SJSA1 (cell line): ENCODE measurements around the gene MLLT3. TPM values are rescaled to one million over a fixed set of nuclear protein-coding genes. Genes with fewer than 3 reads are reported as not detected.

ENCODE experiments used
- DNase-seq, 2 experiments: peaks; one replicate each; pipeline ENCODE4 v3.0.0-alpha.2; 2015 to 2020; ENCODE audit warnings: low spot score in 2 of 2, low read depth in 1 of 2
- H3K27ac ChIP-seq: fragments of 250-450 bp; sonication (Bioruptor Pico); 2 replicates; pipeline ENCODE4 v1.5.1; 2020; ENCODE audit warnings: mild to moderate bottlenecking, moderate library complexity
- H3K27me3 ChIP-seq: fragments of 250-450 bp; sonication (Bioruptor Pico); replicated peaks from 2 replicates; pipeline ENCODE4 v1.5.1; 2020; ENCODE audit warnings: mild to moderate bottlenecking, moderate library complexity
- H3K36me3 ChIP-seq: fragments of 250-450 bp; sonication (Bioruptor Pico); 2 replicates; pipeline ENCODE4 v1.5.1; 2020; ENCODE audit warnings: mild to moderate bottlenecking
- H3K4me1 ChIP-seq: fragments of 250-450 bp; sonication (Bioruptor Pico); replicated peaks from 2 replicates; pipeline ENCODE4 v1.6.1; 2021; ENCODE audit warnings: mild to moderate bottlenecking
- H3K4me3 ChIP-seq: fragments of 250-450 bp; sonication (Bioruptor Pico); 2 replicates; pipeline ENCODE4 v1.5.1; 2020; ENCODE audit warnings: mild to moderate bottlenecking
- H3K9me3 ChIP-seq: fragments of 250-450 bp; sonication (Bioruptor Pico); replicated peaks from 2 replicates; pipeline ENCODE4 v1.5.1; 2020; ENCODE audit warnings: mild to moderate bottlenecking
- total RNA-seq: library from RNA; depleted of rRNA; stranded (reverse); fragments of >200 nt; shearing (Covaris generic); gene quantifications from 2 replicates; pipeline ENCODE4 v1.2.3, GENCODE V29; 2014

Gene MLLT3
- total RNA-seq, 1 experiment from 2014 or later: 13.9 TPM

GRCh38 chr9:20570087-20570486 is 52.2 kb downstream of the MLLT3 start:
- Histone ChIP-seq H3K4me1 (peaks cover 31% of the 10 kb centered on the region), H3K9me3 (no peaks in the 10 kb centered on the region), H3K36me3 (no peaks in the 10 kb centered on the region), H3K27me3 (no peaks in the 10 kb centered on the region), H3K27ac (peak overlapping the region; percentile 94), H3K4me3 (0 out of 2 replicates have a peak overlapping the region, but pooled peaks have one; percentile 11)
- DNase-seq: peak in 1 of 2 experiments; percentile 60

- peaks cover 31% of the 10 kb centered on the region for H3K4me1 ChIP-seq
- no peaks in the 10 kb centered on the region for H3K36me3 ChIP-seq
- no peaks in the 10 kb centered on the region for H3K27me3 ChIP-seq
- H3K4me3 ChIP-seq: no peak overlapping the region
- H3K9me3 ChIP-seq: no peaks in the 10 kb centered on the region
- peak overlapping the region; percentile 94 for H3K27ac ChIP-seq
- DNase-seq: peak; percentile 40 to 71
Measured at GRCh38 chr9:20569525-20569924, 52.8 kb downstream of the MLLT3 start.

DNA sequence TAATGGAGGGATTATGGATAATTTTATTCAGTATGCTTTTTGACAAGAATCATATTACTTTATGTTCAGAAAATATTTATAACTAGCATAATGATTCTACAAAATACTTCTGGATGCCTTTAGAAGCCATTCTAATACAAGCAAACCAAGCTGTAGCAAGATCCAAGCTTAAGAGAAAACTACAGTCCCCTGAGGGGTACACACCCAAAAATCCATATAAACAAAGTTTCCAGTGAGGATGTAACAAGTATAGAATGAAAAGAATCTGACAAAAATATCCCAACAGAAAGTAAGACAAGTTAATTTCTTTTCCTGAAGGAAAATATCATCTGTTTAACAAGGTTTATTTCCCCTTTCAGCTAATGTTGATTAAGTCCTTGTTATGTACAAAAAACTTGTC is 53.9 kb downstream of the MLLT3 start:
- Histone ChIP-seq H3K9me3 (no peaks in the 10 kb centered on the region), H3K4me1 (peaks cover 38% of the 10 kb centered on the region), H3K27ac (peak overlapping the region; percentile 94), H3K27me3 (no peaks in the 10 kb centered on the region), H3K36me3 (no peaks in the 10 kb centered on the region), H3K4me3 (no peak overlapping the region)
- DNase-seq: no peak

- H3K27me3 ChIP-seq: no peaks in the 10 kb centered on the region
- no peak overlapping the region for H3K27ac ChIP-seq
- no peaks in the 10 kb centered on the region for H3K9me3 ChIP-seq
- no peak for DNase-seq
- peaks cover 34% of the 10 kb centered on the region for H3K4me1 ChIP-seq
- no peaks in the 10 kb centered on the region for H3K36me3 ChIP-seq
- no peak overlapping the region for H3K4me3 ChIP-seq
Measured at GRCh38 chr9:20566401-20566800, 55.9 kb downstream of the MLLT3 start.

GRCh38 chr9:20564650-20565049 is 57.6 kb downstream of the MLLT3 start:
- no peak overlapping the region for H3K4me3 ChIP-seq

DNA sequence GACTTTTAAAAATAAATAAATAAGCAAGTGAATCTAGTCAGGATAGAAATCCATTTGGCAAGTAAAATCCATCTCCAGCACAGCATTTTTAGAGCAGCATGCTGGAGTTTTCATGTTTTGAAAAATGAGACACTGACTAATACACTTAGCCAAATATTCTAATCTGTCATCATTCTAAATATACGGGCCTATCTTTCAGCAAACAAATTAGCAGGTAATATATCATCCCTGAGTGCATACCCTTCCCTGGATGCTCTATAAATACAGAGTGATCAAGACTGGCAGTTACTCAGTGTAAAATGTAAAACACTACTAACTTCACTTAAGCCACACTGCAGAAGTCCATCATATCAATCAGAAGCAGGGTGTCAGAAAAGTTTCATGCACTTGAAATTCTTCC is 58.4 kb downstream of the MLLT3 start:
- no peak for DNase-seq
- no peak overlapping the region for H3K4me3 ChIP-seq
- H3K27ac ChIP-seq: no peak overlapping the region
- no peaks in the 10 kb centered on the region for H3K9me3 ChIP-seq
- H3K27me3 ChIP-seq: no peaks in the 10 kb centered on the region
- H3K4me1 ChIP-seq: peaks cover 28% of the 10 kb centered on the region
- H3K36me3 ChIP-seq: no peaks in the 10 kb centered on the region

More at GRCh38 chr9:20564650-20565049, 57.6 kb downstream of the MLLT3 start:
- no peak for DNase-seq
- H3K27ac ChIP-seq: no peak overlapping the region
- no peaks in the 10 kb centered on the region for H3K27me3 ChIP-seq
- H3K36me3 ChIP-seq: no peaks in the 10 kb centered on the region
- H3K4me1 ChIP-seq: peaks cover 28% of the 10 kb centered on the region
- no peaks in the 10 kb centered on the region for H3K9me3 ChIP-seq

GRCh38 chr9:20562051-20562450 is 60.2 kb downstream of the MLLT3 start:
- Histone ChIP-seq H3K27me3 (no peaks in the 10 kb centered on the region), H3K27ac (no peak overlapping the region), H3K9me3 (no peaks in the 10 kb centered on the region), H3K4me1 (peaks cover 27% of the 10 kb centered on the region), H3K4me3 (no peak overlapping the region), H3K36me3 (no peaks in the 10 kb centered on the region)
- DNase-seq: no peak

GRCh38 chr9:20561531-20561930 is 60.8 kb downstream of the MLLT3 start:
- Histone ChIP-seq H3K4me1 (peaks cover 27% of the 10 kb centered on the region), H3K27me3 (no peaks in the 10 kb centered on the region), H3K9me3 (no peaks in the 10 kb centered on the region), H3K36me3 (no peaks in the 10 kb centered on the region), H3K27ac (no peak overlapping the region), H3K4me3 (no peak overlapping the region)
- DNase-seq: no peak

DNA sequence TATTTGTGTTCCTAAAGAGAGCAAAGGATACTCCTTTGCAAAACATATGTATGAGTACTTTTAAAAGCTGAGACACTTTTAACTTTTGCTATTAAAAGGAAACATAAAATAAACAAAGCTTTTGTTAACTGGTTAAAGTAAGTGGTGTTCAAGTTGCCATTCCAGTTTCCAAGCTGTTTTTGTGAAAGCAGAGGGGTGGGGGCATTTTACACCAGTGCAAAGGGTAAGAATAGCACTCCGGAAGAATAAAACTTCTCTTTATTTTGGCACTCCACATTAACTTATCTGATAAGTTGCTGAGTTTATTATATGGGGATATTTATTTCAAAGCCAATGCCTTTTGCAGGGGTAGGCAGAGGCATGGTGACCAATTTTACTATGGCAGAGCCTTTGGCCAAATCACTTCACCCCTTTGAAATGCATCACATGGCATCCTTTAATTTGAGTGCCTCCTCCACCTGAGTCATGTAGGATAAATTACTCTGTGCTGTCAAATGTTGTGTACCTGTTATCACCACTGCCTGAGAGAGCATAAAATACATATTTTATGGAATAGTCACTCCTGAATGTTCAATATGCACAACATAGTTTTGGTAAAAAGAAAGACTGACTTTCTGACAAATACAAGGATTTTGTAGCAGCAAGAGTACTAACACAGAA is 62.9 kb downstream of the MLLT3 start:
- DNase-seq: no peak
- no peak overlapping the region for H3K4me3 ChIP-seq

DNA sequence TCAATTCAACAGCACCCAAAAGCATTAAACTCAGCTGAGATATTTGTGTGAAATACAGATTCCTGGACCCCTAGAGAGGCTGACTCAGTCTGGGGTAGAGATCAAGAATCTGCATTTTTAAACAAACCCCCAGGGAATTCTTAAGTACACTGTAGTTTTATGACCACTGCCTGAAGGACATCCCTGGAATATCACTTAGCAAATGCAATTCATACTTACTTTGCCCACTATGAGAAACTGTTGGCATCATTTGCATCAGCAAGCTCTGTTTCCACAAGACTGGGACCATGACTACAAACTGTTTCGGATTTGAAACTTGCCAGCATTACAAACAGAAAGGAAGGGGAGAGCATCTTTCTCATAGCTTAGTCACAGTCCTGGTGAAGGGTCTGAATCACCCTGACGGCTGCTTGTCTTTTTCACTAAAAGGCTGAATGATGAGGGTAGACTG is 63.7 kb downstream of the MLLT3 start:
- Histone ChIP-seq H3K27me3 (no peaks in the 10 kb centered on the region), H3K9me3 (no peaks in the 10 kb centered on the region), H3K4me1 (peaks cover 21% of the 10 kb centered on the region), H3K36me3 (no peaks in the 10 kb centered on the region), H3K27ac (peak overlapping the region; percentile 87), H3K4me3 (no peak overlapping the region)
- peak; percentile 47 to 61 for DNase-seq

More for the DNA sequence above, 62.9 kb downstream of the MLLT3 start:
- Histone ChIP-seq H3K27me3 (no peaks in the 10 kb centered on the region), H3K9me3 (no peaks in the 10 kb centered on the region), H3K4me1 (peaks cover 27% of the 10 kb centered on the region), H3K27ac (peak overlapping the region; percentile 87; the same call in 1 of the 2 replicates), H3K36me3 (no peaks in the 10 kb centered on the region)

DNA sequence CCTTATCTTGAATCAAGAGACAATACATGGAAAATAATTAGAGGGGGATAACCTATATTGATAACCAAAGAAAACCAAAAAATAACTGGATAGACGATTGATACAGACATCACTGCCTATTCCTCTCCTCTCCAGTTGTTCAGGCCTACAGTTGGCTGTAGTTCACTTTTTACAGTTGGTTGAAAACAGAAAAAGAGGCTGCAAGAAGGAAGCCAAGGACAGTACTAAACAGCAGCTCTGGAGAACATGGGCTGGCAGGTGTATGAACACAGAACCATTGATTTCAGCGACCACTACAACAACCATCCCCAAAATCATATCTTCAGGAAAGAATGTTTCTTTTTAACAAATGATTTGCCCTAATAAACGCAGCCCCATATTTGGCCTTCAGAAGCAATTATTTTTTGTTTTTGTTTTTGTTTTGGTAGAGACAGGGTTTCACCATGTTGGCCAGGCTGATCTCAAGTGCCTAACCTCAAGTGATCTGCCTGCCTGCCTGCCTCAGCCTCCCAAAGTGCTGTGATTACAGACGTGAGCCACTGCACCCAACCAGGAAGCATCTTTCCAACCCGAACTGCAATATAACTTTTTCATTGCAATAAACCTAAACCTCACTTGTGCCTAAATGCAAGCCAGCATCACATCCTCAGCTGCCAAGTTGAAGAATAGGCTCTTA is 64.3 kb downstream of the MLLT3 start:
- Histone ChIP-seq H3K9me3 (no peaks in the 10 kb centered on the region), H3K4me3 (no peak overlapping the region), H3K36me3 (no peaks in the 10 kb centered on the region), H3K27ac (peak overlapping the region; percentile 87), H3K4me1 (peaks cover 25% of the 10 kb centered on the region), H3K27me3 (no peaks in the 10 kb centered on the region)
- no peak for DNase-seq

- Histone ChIP-seq H3K36me3 (no peaks in the 10 kb centered on the region), H3K4me1 (peaks cover 25% of the 10 kb centered on the region), H3K9me3 (no peaks in the 10 kb centered on the region), H3K4me3 (no peak overlapping the region), H3K27ac (no peak overlapping the region), H3K27me3 (no peaks in the 10 kb centered on the region)
- DNase-seq: no peak
Measured at GRCh38 chr9:20557285-20557684, 65.0 kb downstream of the MLLT3 start.

- no peaks in the 10 kb centered on the region for H3K36me3 ChIP-seq
- H3K27me3 ChIP-seq: no peaks in the 10 kb centered on the region
- DNase-seq: no peak
- no peaks in the 10 kb centered on the region for H3K9me3 ChIP-seq
- H3K4me3 ChIP-seq: no peak overlapping the region
- peaks cover 18% of the 10 kb centered on the region for H3K4me1 ChIP-seq
- H3K27ac ChIP-seq: no peak overlapping the region
Measured at GRCh38 chr9:20553558-20554149, 68.6 kb downstream of the MLLT3 start.
